HG03457 (cell line): ENCODE results near the gene POU2F1.

Experiments used
- ATAC-seq: cut with Tn5 transposase; IDR thresholded peaks from one replicate; pipeline ENCODE4 v1.9.1; 2021; ENCODE audit warnings: moderate number of reproducible peaks; ENCODE audit not compliant: unreplicated experiment

Gene POU2F1

DNA sequence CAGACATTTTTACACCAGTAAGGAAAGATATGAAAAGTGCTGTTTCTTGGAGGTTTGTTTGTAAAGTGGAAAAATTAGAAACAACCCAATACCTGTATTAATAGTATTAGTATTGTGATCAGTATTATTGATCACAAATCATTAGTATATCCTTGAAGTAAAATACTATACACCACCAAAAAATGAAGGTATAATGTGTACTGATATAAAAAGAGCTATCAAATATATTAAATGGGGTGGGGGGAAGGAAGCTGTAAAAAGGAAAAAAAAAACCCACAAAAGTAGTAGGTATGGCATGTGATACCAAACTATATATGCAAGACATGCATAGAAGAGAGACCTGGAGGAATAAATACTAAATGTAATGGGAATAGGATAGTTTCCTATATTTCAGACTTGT lies 46.3 kb downstream of the POU2F1 start:
- ATAC-seq = no peak

DNA sequence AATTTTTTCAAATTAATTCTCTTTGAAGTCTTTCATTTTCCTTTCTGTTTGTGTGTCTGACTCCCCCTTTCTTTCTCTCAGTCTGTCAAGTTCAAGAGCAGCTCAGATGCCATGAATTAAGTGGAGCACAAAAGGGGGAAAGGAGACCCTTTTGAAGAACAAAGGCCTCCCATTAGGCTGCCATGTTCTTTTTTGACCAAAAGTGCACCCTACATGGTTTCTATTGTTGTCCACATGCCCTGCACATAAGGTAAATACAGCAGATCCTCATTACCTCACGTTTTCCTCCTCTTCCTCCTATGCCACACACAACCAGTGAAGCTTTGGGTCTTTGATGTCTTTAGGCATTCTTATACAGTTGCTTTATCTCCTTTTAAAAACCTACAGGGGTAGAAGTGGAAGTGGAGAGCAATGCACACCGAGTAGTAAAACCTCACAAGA lies 47.7 kb downstream of the POU2F1 start:
- ATAC-seq = no peak

DNA sequence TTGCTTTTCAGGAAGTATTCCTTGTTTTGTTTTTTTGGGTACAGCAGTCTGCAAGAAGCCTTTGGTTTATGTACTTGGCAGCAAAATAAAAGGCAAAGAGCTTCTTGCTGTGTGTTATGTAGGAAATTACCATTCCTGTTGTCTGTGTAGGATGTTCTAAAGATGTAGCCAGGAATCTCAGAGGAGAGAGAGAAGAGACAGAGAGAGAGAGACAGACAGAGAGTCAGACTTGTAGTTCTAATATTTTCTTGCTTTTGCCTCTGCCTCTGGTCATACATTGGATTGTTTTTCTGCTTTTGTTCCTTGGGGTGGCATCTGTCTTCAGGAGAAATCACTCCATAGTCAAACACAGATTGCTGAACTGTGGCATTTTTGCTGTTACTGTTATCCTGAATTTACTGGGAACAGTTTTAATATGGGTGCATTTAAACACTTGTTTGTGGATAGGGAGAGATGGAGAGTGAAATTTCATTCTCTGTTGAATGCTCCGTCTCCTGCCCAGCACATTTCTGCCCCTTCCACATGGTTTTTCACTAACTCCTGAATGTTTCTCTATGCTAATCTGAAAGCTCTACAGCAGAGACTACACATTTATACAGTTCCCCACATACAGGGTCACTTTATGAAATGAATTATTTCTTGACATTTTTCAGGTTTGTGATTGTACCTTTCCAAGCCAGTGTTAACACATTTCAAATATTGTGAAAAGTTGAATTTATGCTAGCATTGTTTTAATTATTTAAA lies 49.8 kb downstream of the POU2F1 start:
- no peak for ATAC-seq

DNA sequence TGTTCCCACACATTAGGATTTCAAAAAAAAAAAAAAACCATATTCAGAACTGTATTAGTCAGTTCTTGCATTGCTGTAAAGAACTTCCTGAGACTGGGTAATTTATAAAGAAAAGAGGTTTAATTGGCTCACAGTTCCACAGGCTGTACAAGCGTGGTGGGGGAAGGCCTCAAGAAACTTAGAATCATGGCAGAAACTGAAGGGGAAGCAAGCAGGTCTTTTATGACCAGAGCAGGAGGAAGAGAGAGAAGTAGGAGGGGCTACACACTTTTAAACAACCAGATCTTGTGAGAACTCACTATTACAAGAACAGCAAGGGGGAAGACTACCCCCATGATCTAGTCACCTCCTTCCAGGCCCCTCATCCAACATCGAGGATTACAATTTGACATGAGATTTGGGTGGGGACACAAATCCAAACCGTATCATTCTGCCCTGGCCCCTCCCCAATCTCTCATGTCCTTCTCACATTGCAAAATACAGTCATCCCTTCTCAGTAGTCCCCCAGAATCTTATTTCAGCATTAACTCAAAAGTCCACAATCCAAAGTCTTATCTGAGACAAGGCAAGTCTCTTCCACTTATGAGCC lies 51.8 kb downstream of the POU2F1 start:
- no peak for ATAC-seq

DNA sequence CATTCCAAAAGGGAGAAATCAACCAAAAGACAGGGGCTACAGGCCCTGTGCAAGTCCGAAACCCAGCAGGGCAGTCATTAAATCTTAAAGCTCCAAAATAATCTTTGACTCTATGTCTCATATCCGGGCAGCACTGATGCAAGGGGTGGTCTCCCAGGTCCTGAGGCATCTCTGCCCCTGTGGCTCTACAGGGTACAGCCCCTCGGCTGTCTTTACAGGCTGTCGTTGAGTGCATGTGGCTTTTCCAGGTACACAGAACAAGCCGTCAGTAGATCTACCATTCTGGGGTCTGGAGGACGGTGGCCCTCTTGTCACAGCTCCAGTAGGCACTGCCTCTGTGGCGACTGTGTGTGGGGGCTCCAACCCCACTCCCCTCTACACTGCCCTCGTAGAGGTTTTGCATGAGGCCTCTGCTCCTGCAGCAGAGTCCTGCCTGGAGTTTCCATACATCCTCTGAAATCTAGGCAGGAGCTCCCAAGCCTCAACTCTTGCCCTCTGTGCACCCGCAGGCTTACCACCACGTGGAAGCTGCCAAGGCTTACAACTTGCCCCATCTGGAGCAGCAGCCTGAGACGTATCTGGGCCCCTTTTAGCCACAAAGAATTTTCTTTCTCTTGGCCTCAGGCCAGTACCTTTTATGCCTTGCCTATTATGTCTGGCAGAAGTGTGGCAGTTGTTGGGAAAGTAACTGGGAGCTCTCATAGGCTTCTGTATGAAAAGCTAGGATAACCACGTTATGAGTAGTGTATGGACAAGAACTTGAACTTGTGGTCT lies 52.5 kb downstream of the POU2F1 start:
- no peak for ATAC-seq

DNA sequence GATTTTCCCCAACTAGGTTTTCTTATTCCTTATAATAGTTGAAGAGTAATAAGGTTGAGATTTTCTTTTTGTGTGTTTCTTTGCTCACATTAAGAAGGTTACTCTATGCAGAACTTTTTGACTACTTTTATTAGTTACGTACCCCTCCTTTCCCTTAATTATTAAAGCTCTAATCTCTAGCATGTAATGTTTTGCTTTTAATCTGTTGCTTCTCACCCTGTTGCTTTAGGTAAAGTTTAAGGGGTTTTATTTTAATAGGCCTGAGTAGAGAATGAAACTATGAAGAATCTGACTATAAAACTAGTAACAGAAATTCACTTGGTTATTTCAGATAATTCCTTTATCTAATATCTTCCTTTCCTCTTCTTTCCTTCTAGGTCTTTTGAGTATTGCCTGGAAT lies 53.4 kb downstream of the POU2F1 start:
- ATAC-seq = no peak

DNA sequence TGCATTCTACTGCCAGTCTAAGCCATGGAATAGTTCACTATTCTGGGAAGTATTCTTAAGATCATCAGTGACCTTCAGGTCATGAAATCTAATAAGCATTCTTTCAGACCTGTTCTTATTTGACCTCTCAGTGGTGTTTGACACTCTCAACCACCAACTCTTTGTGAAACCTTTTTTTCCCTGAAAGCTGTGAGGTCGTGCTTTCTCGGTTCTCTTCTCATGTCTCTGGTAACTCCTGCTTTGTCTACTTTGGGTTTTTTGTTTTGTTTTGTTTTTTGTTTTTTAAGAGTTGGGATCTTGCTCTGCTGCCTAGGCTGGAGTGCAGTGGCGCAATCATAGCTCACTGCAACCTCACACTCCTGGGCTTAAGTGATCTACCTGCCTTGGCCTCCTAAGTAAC lies 56.3 kb downstream of the POU2F1 start:
- peak; percentile 76 for ATAC-seq

DNA sequence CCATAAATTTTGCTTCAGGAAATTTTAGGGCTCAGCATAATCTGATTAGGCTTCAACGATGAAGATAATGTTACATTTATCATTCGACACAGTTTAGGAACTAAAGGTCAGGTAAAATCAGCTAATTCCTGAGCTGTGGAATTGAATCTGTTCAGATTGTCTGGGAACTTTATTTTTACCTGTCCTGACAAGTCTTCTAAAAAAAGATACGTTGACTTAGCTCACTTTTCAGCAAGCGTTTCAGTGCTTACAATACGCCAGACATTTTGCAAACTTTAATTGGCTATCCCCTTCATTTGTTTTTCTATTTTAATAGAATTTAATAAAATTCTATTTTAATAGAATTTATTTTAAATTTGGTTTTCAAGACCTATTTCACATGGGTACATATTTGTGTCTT lies 57.8 kb downstream of the POU2F1 start:
- ATAC-seq = no peak

DNA sequence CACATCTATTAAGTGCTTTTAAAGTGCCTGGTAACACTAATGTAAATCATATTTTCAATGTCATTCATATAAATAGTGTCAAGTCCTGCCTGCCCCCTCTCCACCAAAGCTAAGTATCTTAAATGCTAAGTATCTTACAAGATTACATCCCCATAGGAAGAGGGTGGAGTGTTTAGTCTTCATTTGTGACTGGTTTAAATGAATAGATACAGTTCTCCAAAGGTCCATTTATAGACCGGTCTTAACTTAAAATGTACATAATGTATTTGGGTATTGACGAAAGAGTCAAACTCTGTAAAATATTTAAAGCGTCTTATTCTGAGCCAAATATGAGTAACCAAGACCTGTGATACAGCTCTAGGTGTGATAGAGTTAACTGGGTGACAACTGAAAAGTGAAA lies 60.2 kb downstream of the POU2F1 start:
- no peak for ATAC-seq

DNA sequence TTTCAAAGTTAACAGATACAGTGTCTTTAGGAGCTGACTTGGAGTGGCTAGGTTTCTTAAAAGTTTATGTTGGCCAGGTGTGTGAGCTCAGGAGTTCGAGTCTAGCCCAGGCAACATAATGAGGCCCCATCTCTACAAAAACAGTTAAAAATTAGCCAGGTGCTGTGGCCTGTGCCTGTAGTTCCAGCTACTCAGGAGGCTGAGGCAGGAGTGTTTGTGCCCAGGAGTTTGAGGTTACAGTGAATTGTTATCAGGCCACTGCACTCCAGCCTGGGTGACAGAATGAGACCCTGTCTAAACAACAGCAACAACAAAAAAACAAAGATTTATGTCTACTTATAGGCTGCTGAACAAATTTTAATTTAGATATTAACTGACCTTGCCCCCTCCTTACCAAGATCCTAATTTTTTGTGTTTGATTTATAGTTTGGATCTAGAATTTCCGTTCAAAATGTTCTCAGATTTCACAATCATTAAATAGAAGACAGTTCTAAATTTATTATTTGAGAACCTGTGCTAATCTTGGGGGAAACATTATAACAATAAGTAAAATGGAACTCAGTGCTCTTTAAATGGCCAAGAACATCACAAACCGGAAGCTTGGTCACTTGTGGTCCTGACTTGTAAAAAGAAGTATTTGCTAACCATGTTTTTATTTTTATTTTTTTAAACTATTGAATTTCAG lies 67.8 kb downstream of the POU2F1 start:
- no peak for ATAC-seq

DNA sequence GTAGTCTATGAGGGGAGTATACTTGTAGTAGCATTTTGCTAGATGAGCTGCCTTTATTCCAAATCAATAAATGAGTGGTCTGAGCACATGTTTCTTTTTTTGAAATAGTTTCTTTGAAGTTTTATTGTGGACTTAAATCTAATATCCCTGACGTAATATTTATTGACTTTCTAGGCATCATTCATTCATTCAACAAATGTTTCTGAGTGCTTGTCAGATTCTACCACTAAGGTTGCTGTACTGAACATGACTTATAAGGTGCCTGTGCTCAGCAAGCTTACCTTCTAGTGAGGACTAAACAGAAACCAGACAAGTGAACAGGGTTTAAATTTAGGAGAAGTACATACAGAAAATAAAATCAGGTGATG lies 68.4 kb downstream of the POU2F1 start:
- ATAC-seq = no peak

DNA sequence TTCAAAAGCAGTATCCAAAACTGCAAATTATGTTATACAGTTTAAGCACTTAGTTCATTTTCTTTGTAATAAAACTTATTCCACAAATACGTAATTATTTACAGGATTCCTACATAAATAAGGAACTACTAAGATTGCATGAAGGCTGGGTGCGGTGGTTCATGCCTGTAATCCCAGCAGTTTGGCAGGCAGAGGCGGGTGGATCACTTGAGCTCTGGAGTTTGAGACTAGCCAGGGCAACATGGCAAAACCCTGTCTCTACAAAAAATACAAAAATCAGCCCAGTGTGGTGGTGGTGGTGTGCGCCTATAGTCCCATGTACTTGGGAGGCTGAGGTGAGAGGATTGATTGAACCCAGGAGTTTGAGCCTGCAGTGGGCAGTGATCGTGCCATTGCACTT lies 69.3 kb downstream of the POU2F1 start:
- ATAC-seq = no peak

DNA sequence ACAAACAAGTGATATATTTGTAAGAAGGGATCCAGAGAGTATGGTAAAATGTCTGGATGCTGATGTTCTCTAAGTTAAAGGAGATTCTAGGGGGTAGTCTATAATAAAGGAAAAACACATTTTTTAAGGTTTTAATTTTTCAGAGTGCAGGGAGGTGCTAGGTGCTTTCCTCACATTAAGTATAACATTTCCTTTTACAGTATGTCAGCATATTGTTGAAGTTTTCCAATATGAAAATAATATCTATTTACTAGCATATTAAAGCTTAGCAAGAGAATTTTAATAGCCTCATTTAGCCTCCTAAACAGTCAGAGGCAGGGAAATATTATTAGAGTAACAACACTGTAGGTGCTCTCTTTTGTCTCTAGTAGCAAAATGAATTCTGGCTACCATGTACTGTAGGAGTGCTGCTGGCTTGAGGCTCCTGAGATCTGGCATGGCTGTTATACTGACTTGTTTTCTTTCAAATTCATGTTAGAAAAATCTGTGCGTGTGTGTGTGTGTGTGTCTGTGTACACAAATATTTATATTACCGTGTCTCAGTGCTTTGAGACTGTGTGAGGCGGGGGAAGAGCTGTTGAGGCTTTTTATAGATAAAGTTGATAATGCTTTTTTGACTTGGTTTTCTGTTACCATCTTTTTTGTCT lies 71.0 kb downstream of the POU2F1 start:
- no peak for ATAC-seq

DNA sequence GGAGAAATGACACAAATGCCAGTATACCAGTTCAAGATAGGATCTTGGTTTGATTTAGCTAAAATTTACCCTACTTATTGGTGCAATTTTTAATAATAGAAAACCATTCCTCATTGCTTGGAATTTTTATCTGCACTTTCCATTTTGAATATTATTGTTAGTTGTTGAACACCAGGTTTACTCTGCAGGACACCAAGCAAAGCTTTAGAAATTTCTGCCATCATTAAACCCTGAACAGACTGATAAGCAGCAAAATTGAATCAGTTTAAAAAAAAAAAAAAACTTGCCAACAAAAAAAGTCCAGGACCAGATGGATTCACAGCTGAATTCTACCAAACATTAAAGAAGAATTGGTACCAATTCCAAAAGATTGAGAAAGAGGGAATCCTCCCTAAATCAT lies 71.5 kb downstream of the POU2F1 start:
- ATAC-seq = no peak

DNA sequence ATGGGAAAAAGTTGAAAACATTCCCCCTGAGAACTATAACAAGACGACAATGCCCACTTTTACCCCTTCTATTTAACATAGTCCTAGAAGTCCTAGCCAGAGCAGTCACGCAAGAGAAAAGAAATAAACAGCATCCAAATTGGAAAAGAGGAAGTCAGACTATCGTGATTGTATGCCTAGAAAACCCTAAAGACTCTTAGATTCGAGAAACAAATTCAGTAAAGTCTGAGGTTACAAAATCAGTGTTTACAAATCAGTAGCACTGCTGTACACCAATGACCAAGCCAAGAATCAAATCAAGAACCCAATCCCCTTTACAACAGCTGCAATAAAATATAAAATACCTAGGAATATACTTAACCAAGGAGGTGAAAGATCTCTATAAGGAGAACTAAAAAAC lies 72.4 kb downstream of the POU2F1 start:
- ATAC-seq = no peak

DNA sequence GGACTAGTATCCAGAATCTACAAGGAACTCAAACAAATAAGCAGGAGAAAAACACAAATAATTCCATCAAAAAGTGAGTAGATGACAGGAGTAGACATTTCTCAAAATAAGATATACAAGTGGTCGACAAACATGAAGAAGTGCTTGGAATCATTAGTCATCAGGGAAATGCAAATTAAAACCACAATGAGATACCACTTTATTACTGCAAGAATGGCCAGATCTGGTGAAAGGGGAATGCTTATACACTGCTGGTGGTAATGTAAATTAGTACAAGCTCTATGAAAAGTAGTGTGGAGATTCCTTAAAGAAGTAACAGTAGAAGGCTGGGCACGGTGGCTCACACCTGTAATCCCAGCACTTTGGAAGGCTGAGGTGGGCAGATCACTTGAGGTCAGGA lies 73.8 kb downstream of the POU2F1 start:
- no peak for ATAC-seq

DNA sequence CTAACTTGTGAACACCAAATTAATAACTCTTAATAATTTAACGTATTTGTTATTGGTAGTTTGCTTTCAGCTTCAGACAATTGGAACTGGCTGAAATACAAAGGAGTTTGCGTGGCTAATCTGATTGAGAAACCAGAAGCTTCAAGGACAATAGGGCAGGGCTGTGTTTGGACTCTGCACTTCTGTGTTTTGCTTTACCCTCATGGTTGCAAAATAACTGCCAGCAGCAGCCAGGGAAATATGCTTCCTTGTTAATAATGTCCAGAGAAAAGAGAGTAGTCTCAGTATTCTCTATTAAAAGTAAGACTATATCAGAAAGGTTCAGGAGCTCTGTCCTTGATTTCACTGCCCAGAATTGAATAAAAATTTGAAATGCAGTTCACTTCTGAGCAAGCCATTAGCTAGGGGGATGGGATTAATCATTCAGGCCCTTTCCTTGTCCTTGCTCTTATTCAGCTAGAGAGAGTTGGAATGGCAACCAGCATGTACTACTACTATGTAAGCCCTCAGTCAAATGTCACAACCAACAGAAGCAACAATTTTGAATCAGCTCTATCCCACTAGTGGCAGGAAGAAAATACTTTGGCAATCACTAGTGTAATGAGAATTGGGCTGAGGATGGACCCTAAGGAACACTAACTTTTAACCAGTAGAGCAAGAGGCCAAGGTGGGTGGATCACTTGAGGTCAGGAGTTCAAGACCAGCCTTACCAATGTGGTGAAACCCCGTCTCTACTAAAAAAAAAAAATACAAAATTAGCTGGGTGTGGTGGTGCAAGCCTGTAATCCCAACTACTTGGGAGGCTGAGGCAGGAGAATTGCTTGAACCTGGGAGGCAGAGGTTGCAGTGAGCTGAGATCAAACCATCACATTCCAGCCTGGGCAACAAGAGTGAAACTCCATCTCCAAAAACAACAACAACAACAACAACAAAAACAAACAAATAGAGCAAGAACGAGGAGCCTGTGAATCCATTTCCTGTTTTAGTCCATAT lies 76.8 kb downstream of the POU2F1 start:
- no peak for ATAC-seq

DNA sequence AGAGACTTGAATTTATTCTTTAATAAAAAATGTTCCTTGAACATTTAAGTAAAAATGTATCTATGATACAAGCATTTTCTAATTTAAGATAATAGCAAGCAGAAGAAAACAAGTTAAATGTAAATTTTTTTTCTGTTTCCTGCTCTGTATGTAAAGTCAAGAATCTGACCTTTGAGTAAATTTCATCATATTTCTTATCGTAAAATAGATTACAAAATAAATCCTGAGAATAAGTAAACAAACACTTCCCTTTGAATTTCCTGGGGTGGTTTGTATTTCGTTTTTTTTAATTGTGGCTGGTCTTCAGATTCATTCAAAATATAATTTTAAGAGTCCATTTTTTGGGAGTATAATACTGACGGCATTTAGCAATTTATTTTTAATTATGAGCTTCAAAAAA lies 77.6 kb downstream of the POU2F1 start:
- no peak for ATAC-seq

DNA sequence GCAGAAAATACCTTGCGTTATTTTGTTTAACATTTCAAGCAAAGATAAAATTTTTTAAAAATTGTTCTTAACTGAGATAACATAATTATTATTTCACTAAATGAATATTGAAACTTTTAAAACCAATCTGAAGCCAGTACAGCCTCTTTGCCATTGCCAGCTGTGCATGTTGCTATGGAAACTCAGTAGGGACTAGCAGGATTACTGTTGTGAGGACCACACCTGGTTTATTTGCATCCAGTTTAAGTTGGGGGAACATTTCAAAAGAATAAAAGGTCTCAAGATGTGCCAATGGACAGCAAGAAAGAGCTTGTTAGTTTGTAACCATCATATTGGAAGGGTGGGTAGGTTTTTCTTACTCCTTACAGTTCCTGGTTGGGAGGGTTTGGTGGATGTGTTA lies 80.7 kb downstream of the POU2F1 start:
- no peak for ATAC-seq

DNA sequence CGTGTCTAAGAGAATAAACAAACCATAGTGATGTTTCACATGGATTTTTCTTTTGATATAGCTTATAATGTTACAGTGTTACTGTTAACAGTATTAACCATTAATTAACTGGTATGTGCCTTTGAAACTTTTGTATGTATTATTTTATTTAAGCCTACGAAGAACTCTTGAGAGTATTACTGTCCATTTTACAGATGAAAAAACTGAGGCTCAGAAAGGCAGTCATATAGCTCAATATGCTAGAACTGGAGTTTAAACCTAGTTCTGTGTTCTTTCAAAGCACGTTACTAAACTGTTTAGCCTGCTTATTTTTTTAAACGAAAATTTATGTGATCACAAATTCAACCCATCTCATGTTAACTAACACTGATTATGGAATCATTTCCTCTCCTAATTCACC lies 83.5 kb downstream of the POU2F1 start:
- ATAC-seq = no peak
